ENCODE measurements around the gene OSTF1.

OSTF1 gene

GRCh38 chr9:75147638-75148037 is 59.3 kb downstream of the OSTF1 start:
- TF ChIP-seq CTCF (IDR thresholded peaks at IDR 0.05; ENCODE audit: extremely low read depth, missing control alignments) = no peak
- DNase-seq (ENCODE audit: low spot score) = peak; percentile 33

- no peak for TF ChIP-seq CTCF (IDR thresholded peaks at IDR 0.05; ENCODE audit: extremely low read depth, missing control alignments)
- no peak for DNase-seq (ENCODE audit: low spot score)
Observed at GRCh38 chr9:75148561-75148960, 60.2 kb downstream of the OSTF1 start.

GRCh38 chr9:75149841-75150241 is 61.5 kb downstream of the OSTF1 start:
- TF ChIP-seq CTCF (IDR thresholded peaks at IDR 0.05; ENCODE audit: extremely low read depth, missing control alignments) = no peak
- no peak for DNase-seq (ENCODE audit: low spot score)

GRCh38 chr9:75150512-75150911 is 62.2 kb downstream of the OSTF1 start:
- no peak for DNase-seq (ENCODE audit: low spot score)
- no peak for TF ChIP-seq CTCF (IDR thresholded peaks at IDR 0.05; ENCODE audit: extremely low read depth, missing control alignments)

- DNase-seq (ENCODE audit: low spot score) = no peak
- TF ChIP-seq CTCF (IDR thresholded peaks at IDR 0.05; ENCODE audit: extremely low read depth, missing control alignments) = no peak
Observed at GRCh38 chr9:75152416-75152815, 64.1 kb downstream of the OSTF1 start.

- TF ChIP-seq CTCF (IDR thresholded peaks at IDR 0.05; ENCODE audit: extremely low read depth, missing control alignments) = no peak
- no peak for DNase-seq (ENCODE audit: low spot score)
Observed at GRCh38 chr9:75156858-75157257, 68.5 kb downstream of the OSTF1 start.

- no peak for DNase-seq (ENCODE audit: low spot score)
- TF ChIP-seq CTCF (IDR thresholded peaks at IDR 0.05; ENCODE audit: extremely low read depth, missing control alignments) = no peak
Observed at GRCh38 chr9:75161116-75161857, 73.0 kb downstream of the OSTF1 start.
